NB4 (cell line): ENCODE measurements around the gene GRIK4.

Experiments used
- DNase-seq: peaks from one replicate; pipeline ENCODE4 v3.0.0; 2010; ENCODE audit warnings: low read depth
- H3K4me3 ChIP-seq: one replicate; pipeline ENCODE4 v1.5.1; 2011; ENCODE audit warnings: mild to moderate bottlenecking, low read depth, low read length, moderate library complexity
- CTCF ChIP-seq: IDR thresholded peaks from one replicate; pipeline ENCODE4 v1.5.1; 2012; ENCODE audit warnings: low read depth, low read length
- MAX ChIP-seq: IDR thresholded peaks from 2 replicates; pipeline ENCODE4 v1.6.1; 2011; ENCODE audit warnings: low read depth, low read length
- MYC ChIP-seq: IDR thresholded peaks from 2 replicates; pipeline ENCODE4 v1.6.1; 2011; ENCODE audit warnings: low read depth, low read length
- POLR2A ChIP-seq: IDR thresholded peaks from 2 replicates; pipeline ENCODE4 v1.6.1; 2011; ENCODE audit warnings: mild to moderate bottlenecking; ENCODE audit not compliant: insufficient read length; ENCODE audit errors: extremely low read depth

GRIK4 gene

GRCh38 chr11:120867531-120867930 lies 356.0 kb downstream of the GRIK4 start:
- no peak for DNase-seq
- no peak for TF ChIP-seq MYC
- no peak for TF ChIP-seq POLR2A
- TF ChIP-seq MAX = no peak
- no peak for TF ChIP-seq CTCF
- H3K4me3 ChIP-seq = no peak overlapping the region

GRCh38 chr11:120867988-120868387 lies 356.4 kb downstream of the GRIK4 start:
- DNase-seq = no peak
- H3K4me3 ChIP-seq = no peak overlapping the region

GRCh38 chr11:120869097-120869496 lies 357.5 kb downstream of the GRIK4 start:
- no peak for TF ChIP-seq MYC
- no peak for TF ChIP-seq CTCF
- TF ChIP-seq MAX = no peak
- no peak for TF ChIP-seq POLR2A
- DNase-seq = no peak
- no peak overlapping the region for H3K4me3 ChIP-seq

More at GRCh38 chr11:120867988-120868387, 356.4 kb downstream of the GRIK4 start:
- TF ChIP-seq MYC (no peak), CTCF (no peak), MAX (no peak), POLR2A (no peak)

GRCh38 chr11:120869516-120870011 lies 358.0 kb downstream of the GRIK4 start:
- no peak overlapping the region for H3K4me3 ChIP-seq
- no peak for TF ChIP-seq CTCF
- TF ChIP-seq MAX = no peak
- TF ChIP-seq POLR2A = no peak
- no peak for TF ChIP-seq MYC
- DNase-seq = peak; percentile 14

- no peak for TF ChIP-seq MAX
- TF ChIP-seq POLR2A = no peak
- TF ChIP-seq MYC = no peak
- H3K4me3 ChIP-seq = no peak overlapping the region
- DNase-seq = no peak
Measured at GRCh38 chr11:120871194-120871593, 359.6 kb downstream of the GRIK4 start.

- no peak for DNase-seq
- TF ChIP-seq CTCF (no peak), POLR2A (no peak), MYC (no peak), MAX (no peak)
- H3K4me3 ChIP-seq = no peak overlapping the region
Measured at GRCh38 chr11:120871924-120872323, 360.4 kb downstream of the GRIK4 start.
